ENCODE results near the gene ARFGEF3. TPM values are rescaled to one million over a fixed set of nuclear protein-coding genes. Genes with fewer than 3 reads are reported as not detected.

Gene ARFGEF3
- total RNA-seq, 1 experiment from 2014 or later: 0.71 TPM

DNA sequence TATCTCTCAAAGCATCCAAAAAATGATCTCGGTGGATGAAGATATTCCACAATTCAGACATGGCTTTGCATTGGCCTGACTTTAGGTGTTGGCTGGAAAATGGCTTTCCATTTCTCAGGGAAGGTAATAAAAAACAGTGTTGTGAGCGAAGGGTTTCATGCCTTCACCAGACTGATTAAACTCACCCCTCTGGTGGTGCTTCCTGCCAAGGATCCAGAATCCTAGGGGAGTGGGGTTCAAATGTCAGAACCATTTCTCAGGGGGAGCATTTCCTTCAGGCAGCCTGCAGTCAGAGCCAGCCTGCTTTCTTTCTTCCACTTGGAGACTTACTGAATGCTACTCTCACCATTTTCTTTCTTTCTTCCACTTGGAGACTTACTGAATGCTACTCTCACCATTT is 170.2 kb downstream of the ARFGEF3 start:
- H3K36me3 ChIP-seq (ENCODE audit: insufficient read depth, low read length, poor library complexity, severe bottlenecking): no peaks in the 10 kb centered on the region
- no peaks in the 10 kb centered on the region for H3K27me3 ChIP-seq (replicated peaks; ENCODE audit: insufficient read depth, low read depth, low read length, poor library complexity)
- no peak for DNase-seq (ENCODE audit: low spot score)
- H3K9me3 ChIP-seq (ENCODE audit: low read depth, low read length, poor library complexity, severe bottlenecking): no peaks in the 10 kb centered on the region
- no peaks in the 10 kb centered on the region for H3K4me1 ChIP-seq (ENCODE audit: insufficient read depth, low read length, poor library complexity, severe bottlenecking)
- TF ChIP-seq EZH2 (IDR thresholded peaks at IDR 0.05; ENCODE audit: borderline replicate concordance, low read depth, low read length, poor library complexity, severe bottlenecking) (no peak), CTCF (conservative IDR thresholded peaks at IDR 0.05; ENCODE audit: low read depth, low read length) (no peak)
- H3K4me3 ChIP-seq (ENCODE audit: low read depth, low read length, poor library complexity, severe bottlenecking): no peak overlapping the region
- H3K27ac ChIP-seq (ENCODE audit: low read depth, low read length, poor library complexity, severe bottlenecking): no peak overlapping the region
- ChIA-PET CTCF (no interaction called here), POLR2A (ENCODE audit: low non-redundant PET) (no interaction called here)
- no TSS peak for BruUV-seq (replicated peaks)
- intact Hi-C loops (cut with micrococcal nuclease; ENCODE audit: unreplicated experiment): no loop called here

- POLR2A ChIA-PET (ENCODE audit: low non-redundant PET): no interaction called here
- no peak for DNase-seq (ENCODE audit: low spot score)
- BruUV-seq (replicated peaks): no TSS peak
- no peaks in the 10 kb centered on the region for H3K4me1 ChIP-seq (ENCODE audit: insufficient read depth, low read length, poor library complexity, severe bottlenecking)
- no peaks in the 10 kb centered on the region for H3K36me3 ChIP-seq (ENCODE audit: insufficient read depth, low read length, poor library complexity, severe bottlenecking)
- no peaks in the 10 kb centered on the region for H3K27me3 ChIP-seq (replicated peaks; ENCODE audit: insufficient read depth, low read depth, low read length, poor library complexity)
- intact Hi-C loops (cut with micrococcal nuclease; ENCODE audit: unreplicated experiment): no loop called here
- no peaks in the 10 kb centered on the region for H3K9me3 ChIP-seq (ENCODE audit: low read depth, low read length, poor library complexity, severe bottlenecking)
- H3K27ac ChIP-seq (ENCODE audit: low read depth, low read length, poor library complexity, severe bottlenecking): no peak overlapping the region
- no peak overlapping the region for H3K4me3 ChIP-seq (ENCODE audit: low read depth, low read length, poor library complexity, severe bottlenecking)
- TF ChIP-seq EZH2 (IDR thresholded peaks at IDR 0.05; ENCODE audit: borderline replicate concordance, low read depth, low read length, poor library complexity, severe bottlenecking): no peak
- TF ChIP-seq CTCF (conservative IDR thresholded peaks at IDR 0.05; ENCODE audit: low read depth, low read length): no peak
- CTCF ChIA-PET: no interaction called here
Measured at GRCh38 chr6:138334000-138334399, 172.3 kb downstream of the ARFGEF3 start.

GRCh38 chr6:138334963-138335362 is 173.2 kb downstream of the ARFGEF3 start:
- Histone ChIP-seq H3K27ac (ENCODE audit: low read depth, low read length, poor library complexity, severe bottlenecking) (no peak overlapping the region), H3K9me3 (ENCODE audit: low read depth, low read length, poor library complexity, severe bottlenecking) (no peaks in the 10 kb centered on the region), H3K4me3 (ENCODE audit: low read depth, low read length, poor library complexity, severe bottlenecking) (no peak overlapping the region), H3K36me3 (ENCODE audit: insufficient read depth, low read length, poor library complexity, severe bottlenecking) (no peaks in the 10 kb centered on the region), H3K4me1 (ENCODE audit: insufficient read depth, low read length, poor library complexity, severe bottlenecking) (no peaks in the 10 kb centered on the region), H3K27me3 (replicated peaks; ENCODE audit: insufficient read depth, low read depth, low read length, poor library complexity) (no peaks in the 10 kb centered on the region)
- DNase-seq (ENCODE audit: low spot score): no peak
- ChIA-PET CTCF (no interaction called here), POLR2A (ENCODE audit: low non-redundant PET) (no interaction called here)
- BruUV-seq (replicated peaks): no TSS peak
- TF ChIP-seq CTCF (conservative IDR thresholded peaks at IDR 0.05; ENCODE audit: low read depth, low read length): no peak
- no peak for TF ChIP-seq EZH2 (IDR thresholded peaks at IDR 0.05; ENCODE audit: borderline replicate concordance, low read depth, low read length, poor library complexity, severe bottlenecking)
- intact Hi-C loops (cut with micrococcal nuclease; ENCODE audit: unreplicated experiment): no loop called here

Measured in A673 (cell line).